Small intestine (tissue), 7 donors: ENCODE results near the gene DDTL. TPM values are rescaled to one million over a fixed set of nuclear protein-coding genes. Genes with fewer than 3 reads are reported as not detected.
"Not testable (repeated sequence)": the region's sequence is repeated elsewhere in the genome, so short reads cannot be mapped to it uniquely, and the experiment has no call there.

Source experiments
- DNase-seq, 2 donors: peaks; one replicate each; pipeline versions ENCODE4 v3.0.0 to v3.0.0-alpha.2; 2013
- FAIRE-seq: peaks from 2 replicates; lab custom pipeline; 2012; peaks lifted over from hg19 to GRCh38; lab: Jason Lieb, UNC
- H3K27ac ChIP-seq, 3 donors: one replicate each; pipeline ENCODE4 v1.5.1; 2013; ENCODE audit warnings: low read length in 2 of 3, mild to moderate bottlenecking in 2 of 3, control low read depth in 1 of 3, inconsistent platforms in 1 of 3, low read depth in 1 of 3, moderate library complexity in 1 of 3
- H3K27me3 ChIP-seq, 3 donors: one replicate each; pipeline ENCODE4 v1.6.1; 2013; ENCODE audit warnings: low read length in 3 of 3, inconsistent platforms in 1 of 3; ENCODE audit not compliant: control insufficient read depth in 3 of 3, insufficient read depth in 3 of 3
- H3K36me3 ChIP-seq, 3 donors: one replicate each; pipeline ENCODE4 v1.6.1; 2013; ENCODE audit warnings: low read length in 3 of 3, inconsistent platforms in 1 of 3, low read depth in 1 of 3, mild to moderate bottlenecking in 1 of 3, moderate library complexity in 1 of 3; ENCODE audit not compliant: control insufficient read depth in 3 of 3, insufficient read depth in 2 of 3
- H3K4me1 ChIP-seq, 3 donors: one replicate each; pipeline ENCODE4 v1.6.1; 2013; ENCODE audit warnings: low read length in 2 of 3, inconsistent platforms in 1 of 3, low read depth in 1 of 3, mild to moderate bottlenecking in 1 of 3, moderate library complexity in 1 of 3; ENCODE audit not compliant: control insufficient read depth in 3 of 3, insufficient read depth in 2 of 3
- H3K4me3 ChIP-seq, 3 donors: one replicate each; pipeline ENCODE4 v1.5.1; 2013; ENCODE audit warnings: low read length in 3 of 3, control low read depth in 1 of 3, inconsistent platforms in 1 of 3, low read depth in 1 of 3, mild to moderate bottlenecking in 1 of 3, moderate library complexity in 1 of 3
- H3K9me3 ChIP-seq, 2 donors: one replicate each; pipeline ENCODE4 v1.6.1; 2013; ENCODE audit warnings: low read depth in 1 of 2, low read length in 1 of 2; ENCODE audit not compliant: control insufficient read depth in 2 of 2, insufficient read depth in 1 of 2
- WGBS, 3 donors: extraction: QIAGEN DNeasy Blood & Tissue Kit; methylation state at CpG; one replicate each; pipeline ENCODE4 v1.1.7; 2013; 5-methylcytosine and 5-hydroxymethylcytosine counted together
- polyA plus RNA-seq, 4 donors: library from polyadenylated mRNA; stranded (reverse) in 3 of 4; unstranded in 1 of 4; fragments of 200-250 nt in 3 of 4; fragments of 120-200 nt in 1 of 4; gene quantifications; one replicate each; pipeline versions ENCODE4 v1.2.1 to v1.2.3, GENCODE V29; 2013
- donor health status: healthy with polysubstance abuse.
- donor health status: control.
- donor health status: control.
- donor health status: Bipolar disorder and iron deficiency.
- donor health status: healthy.

Gene DDTL
- polyA plus RNA-seq, 4 donors, result 1.4 to 10.9 (median 7.7) TPM

DNA sequence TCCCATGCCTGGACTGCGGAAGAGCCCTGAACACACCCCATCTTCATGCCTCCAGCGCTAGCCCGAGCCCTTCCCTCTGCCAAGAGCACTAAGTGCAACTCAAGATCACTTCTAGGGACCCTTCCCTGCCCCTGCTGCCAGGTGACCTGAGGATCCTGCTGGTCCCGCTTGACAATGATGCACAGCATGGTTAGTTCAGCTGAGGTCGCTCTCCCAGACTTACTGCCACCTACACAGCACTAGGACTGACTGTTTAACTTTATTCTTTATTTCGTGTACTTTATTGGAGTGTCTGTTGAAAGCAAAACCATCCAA is 11.7 kb upstream of the DDTL start:
- 60 to 79% (median 73%) methylated on average over 4 to 6 of the region's 6 CpGs for WGBS, 3 donors
- H3K9me3 ChIP-seq, FAIRE-seq, H3K4me3 ChIP-seq, H3K27ac ChIP-seq, H3K27me3 ChIP-seq, H3K4me1 ChIP-seq, DNase-seq, H3K36me3 ChIP-seq: not testable (repeated sequence)

DNA sequence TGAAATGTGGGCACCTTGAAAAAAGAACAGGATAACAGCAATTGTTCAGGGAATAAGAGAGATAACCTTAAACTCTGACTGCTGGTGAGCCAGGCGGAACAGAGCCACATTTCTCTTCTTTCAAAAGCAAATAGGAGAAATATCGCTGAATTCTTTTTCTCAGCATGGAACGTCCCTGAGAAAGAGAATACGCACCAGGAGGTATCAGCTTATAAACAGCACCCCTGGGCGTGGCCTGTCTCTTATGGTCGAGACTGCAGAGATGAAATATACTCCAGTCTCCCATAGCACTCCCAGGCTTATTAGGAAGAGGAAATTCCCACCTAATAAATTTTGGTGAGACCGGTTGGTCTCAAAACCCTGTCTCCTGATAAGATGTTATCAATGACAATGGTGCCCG is 10.8 kb upstream of the DDTL start:
- 83 to 84% (median 84%) methylated on average over 5 to 6 of the region's 8 CpGs for WGBS, 3 donors
- H3K4me1 ChIP-seq, H3K4me3 ChIP-seq, DNase-seq, H3K9me3 ChIP-seq, H3K36me3 ChIP-seq, FAIRE-seq, H3K27ac ChIP-seq, H3K27me3 ChIP-seq: not testable (repeated sequence)

DNA sequence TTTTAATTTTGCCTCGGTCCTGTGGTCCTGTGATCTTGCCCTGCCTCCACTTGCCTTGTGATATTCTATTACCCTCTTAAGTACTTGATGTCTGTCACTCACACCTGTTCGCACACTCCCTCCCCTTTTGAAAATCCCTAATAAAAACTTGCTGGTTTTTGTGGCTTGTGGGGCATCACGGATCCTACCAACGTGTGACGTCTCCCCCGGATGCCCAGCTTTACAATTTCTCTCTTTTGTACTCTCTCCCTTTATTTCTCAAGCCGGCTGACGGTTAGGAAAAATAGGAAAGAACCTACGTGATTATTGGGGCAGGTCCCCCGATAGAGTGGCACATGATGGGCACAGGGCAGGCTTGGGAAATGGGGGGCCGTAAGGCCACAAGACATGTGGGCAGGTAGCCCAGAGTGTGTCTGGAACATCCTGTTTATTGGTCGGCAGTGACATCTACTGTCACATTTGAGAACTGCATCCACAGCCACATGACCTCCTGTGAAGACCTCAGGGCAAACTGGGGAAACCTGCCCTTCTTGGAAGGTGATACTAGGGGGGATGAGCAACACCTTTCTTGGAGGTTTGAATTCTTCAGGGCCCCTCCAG is 10.3 kb upstream of the DDTL start:
- FAIRE-seq, result not testable (repeated sequence)
- WGBS, 3 donors, result 34 to 43% (median 34%) methylated on average over 12 of the region's 12 CpGs

DNA sequence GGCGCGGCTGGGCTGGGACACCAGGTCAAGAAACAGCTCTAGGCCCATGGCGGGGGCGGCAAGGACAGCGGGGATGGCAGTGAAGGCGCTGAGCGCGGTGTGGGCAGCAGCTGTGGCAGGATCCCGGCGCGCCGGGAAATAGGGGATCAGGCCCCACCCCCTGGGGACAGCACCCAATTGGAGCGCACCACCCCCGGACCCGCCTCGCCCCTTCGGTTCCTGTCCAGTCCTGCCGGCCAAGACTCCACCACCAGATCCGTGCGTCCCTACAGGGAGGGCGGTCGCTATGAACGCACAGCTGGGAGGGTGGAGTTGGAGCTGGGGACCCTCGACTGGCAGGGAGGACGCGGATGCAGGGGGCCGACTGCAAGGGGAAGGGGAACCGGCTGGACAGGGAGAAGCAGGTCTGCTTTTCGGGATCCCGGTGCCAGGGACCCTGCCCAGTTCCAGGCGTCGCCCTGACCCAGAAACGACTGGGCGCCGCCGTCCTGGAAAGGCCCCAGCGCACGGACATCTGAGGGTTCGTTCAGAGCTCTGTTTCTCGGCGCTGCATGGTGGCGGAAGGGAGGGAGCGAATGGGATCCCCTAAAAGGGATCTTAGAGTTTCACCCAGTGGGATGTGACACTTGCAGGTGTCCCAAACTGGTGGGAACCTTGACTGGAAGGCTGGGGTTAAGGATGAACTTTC is 5.5 kb upstream of the DDTL start, which contains the start of gene GSTT2B:
GSTT2B (minus strand) TSS at position 112 of the 688 bp plus-strand sequence; CDS start at position 48, 64 bp downstream.
- not testable (repeated sequence) for H3K27ac ChIP-seq, H3K27me3 ChIP-seq, H3K4me3 ChIP-seq, H3K4me1 ChIP-seq, FAIRE-seq, H3K9me3 ChIP-seq, DNase-seq, H3K36me3 ChIP-seq
- no CpG with 5 or more reads among the region's 43 CpGs for WGBS, 3 donors

More for the DNA sequence above, 10.3 kb upstream of the DDTL start:
- H3K27ac ChIP-seq, H3K27me3 ChIP-seq, H3K4me3 ChIP-seq, H3K36me3 ChIP-seq, H3K9me3 ChIP-seq, H3K4me1 ChIP-seq: not testable (repeated sequence)
- DNase-seq, result peak; percentile 74 to 87

DNA sequence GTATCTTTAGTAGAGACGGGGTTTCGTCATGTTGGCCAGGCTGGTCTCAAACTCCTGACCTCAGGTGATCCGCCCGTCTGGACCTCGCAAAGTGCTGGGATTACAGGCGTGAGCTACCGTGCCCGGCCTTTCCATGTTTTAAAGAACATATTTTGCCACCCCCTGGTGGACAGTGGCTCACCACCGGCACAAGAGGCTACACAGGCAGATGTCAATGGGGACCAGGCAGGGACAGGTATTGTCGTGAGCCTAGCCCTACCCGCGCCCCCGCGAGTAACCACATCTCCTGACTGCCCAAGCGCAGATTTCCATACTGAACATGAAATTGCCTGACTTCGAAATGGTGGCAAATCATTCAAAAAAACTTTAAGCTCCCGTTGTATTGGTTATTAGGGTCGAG is 594 bp upstream of the DDTL start:
- not testable (repeated sequence) for H3K4me1 ChIP-seq, FAIRE-seq, H3K27me3 ChIP-seq, H3K9me3 ChIP-seq, DNase-seq, H3K27ac ChIP-seq, H3K4me3 ChIP-seq
- H3K36me3 ChIP-seq, result peaks cover 0 to 18% (median 5%) of the 10 kb centered on the region in 3 donors
- no CpG with 5 or more reads among the region's 18 CpGs for WGBS, 3 donors

DNA sequence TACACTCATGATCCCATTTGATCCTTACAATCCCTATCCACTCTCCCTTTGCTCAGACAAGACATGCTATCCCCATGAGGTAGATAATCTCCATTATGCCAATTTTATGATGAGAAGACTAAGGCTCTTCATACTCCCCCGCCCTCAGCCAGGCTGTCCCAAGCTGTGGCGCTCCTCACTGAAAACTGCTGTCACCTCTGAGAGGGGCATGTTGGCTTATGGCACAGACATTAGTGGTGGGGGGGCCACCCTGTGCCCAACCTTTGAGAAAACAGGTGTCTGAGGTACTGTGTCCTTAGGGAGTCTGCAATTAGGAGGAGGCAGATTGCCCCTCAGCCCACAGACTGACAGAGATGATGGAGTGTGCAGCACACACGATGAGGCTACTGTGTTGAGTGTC is 2.4 kb downstream of the DDTL start:
- H3K4me3 ChIP-seq, result no peak overlapping the region
- H3K27me3 ChIP-seq, result no peaks in the 10 kb centered on the region
- 84 to 97% (median 86%) methylated on average over 3 of the region's 3 CpGs for WGBS, 3 donors
- DNase-seq, result no peak
- no peaks in the 10 kb centered on the region for H3K4me1 ChIP-seq
- H3K36me3 ChIP-seq, result peaks cover 0 to 28% (median 8%) of the 10 kb centered on the region in 3 donors
- FAIRE-seq, result no peak
- no peaks in the 10 kb centered on the region for H3K9me3 ChIP-seq
- H3K27ac ChIP-seq, result no peak overlapping the region

DNA sequence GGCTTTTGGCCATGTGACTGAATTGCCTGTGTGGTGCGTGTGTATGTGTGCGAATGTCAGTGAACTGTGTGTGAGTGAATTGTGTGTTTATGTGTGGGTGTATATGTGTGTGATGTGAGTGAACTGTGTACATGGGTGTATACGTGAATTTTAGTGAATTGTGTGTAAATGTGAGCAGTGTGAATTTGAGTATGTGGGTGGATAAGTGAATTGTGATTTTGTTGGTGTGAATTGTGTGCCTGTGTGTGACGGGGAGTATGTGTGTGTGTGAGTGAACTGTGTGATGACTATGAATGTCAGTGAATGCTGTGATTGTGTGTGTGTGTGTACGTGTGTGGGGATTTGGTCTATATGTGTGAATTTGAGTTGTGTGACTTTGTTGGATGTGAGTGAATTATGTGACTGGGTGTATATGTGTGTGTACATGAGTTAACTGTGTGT is 3.5 kb downstream of the DDTL start:
- Histone ChIP-seq H3K27me3 (no peaks in the 10 kb centered on the region), H3K4me1 (no peaks in the 10 kb centered on the region), H3K27ac (no peak overlapping the region), H3K36me3 (peaks cover 0 to 28% (median 8%) of the 10 kb centered on the region in 3 donors), H3K9me3 (no peaks in the 10 kb centered on the region), H3K4me3 (no peak overlapping the region)
- no peak for DNase-seq
- FAIRE-seq, result no peak
- WGBS, 3 donors, result 70 to 90% (median 74%) methylated on average over 5 of the region's 5 CpGs

DNA sequence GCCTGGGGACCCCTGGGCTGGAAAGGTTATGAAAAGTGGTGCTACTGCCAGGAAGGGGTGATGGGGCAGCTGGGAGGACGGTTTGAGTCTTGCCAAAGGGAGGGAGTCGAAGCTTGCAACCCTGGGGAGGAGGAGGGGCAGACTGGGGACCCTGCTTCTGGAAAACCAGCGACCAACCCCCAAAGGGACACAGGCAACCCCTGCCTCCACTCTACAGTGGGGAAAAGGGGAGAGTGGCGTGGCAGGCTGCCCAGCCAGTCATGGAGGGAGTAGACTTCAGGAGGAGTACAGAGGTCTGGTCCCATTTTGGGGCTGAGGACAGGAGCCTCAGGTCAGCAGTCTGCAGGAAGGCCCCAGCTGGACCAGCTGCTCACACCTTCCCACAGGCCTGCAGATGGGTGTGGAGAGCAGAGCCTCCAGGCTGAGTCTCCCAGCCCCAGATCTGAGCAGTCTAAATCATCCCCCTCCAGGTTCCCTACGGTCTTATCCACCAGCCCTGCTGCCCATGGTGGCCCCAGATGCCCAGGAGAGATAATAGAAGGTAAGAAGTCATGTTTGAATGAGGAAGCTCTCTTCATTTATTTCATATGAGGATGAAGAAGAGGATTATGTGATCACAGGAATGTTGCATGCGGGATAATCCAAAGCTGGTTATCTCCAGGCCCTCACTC is 4.3 kb downstream of the DDTL start:
- no peak for DNase-seq
- no peak for FAIRE-seq
- no peaks in the 10 kb centered on the region for H3K4me1 ChIP-seq
- no peaks in the 10 kb centered on the region for H3K9me3 ChIP-seq
- H3K36me3 ChIP-seq, result peaks cover 0 to 28% (median 8%) of the 10 kb centered on the region in 3 donors
- H3K27ac ChIP-seq, result no peak overlapping the region
- H3K27me3 ChIP-seq, result no peaks in the 10 kb centered on the region
- 54 to 89% (median 64%) methylated on average over 6 of the region's 6 CpGs for WGBS, 3 donors
- no peak overlapping the region for H3K4me3 ChIP-seq
